ENCODE results near the gene CHMP2A.

DNA sequence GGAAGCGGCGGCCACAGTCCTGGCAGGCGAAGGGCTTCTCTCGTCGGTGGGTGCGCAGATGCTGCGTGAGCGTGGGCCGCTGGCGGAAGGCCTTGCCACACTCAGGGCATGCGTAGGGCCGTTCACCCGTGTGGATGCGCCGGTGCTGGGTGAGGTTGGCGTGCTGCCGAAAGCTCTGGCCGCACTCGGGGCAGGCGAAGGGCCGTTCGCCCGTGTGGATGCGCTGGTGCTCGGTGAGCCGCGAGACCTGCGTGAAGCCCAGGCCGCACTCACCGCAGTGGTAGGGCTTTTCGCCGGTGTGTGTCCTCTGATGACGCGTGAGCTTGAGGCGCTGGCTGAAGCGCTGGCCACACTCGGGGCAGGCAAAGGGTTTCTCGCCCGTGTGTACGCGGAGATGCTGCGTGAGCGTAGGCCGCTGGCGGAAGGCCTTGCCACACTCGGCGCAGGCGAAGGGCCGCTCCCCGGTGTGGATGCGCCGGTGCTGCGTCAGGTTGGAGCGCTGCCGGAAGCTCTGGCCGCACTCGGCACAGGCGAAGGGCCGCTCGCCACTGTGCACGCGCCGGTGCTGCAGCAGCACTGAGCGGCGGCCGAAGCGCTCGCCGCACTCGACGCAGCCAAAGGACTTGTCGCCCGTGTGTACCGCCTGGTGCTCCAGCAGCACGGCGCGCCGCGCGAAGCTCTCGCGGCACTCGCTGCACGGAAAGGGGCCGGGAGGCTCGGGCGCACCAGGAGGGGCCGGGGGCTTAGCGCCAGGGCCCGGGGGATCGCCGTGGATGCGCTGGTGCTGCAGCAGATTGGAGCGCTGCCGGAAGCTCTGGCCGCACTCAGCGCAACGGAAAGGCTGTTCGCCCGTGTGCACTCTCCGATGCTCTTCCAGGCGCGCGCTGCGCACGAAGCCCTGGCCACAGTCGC lies 7.5 kb upstream of the CHMP2A start:
- TF ChIP-seq, protein P1, sequence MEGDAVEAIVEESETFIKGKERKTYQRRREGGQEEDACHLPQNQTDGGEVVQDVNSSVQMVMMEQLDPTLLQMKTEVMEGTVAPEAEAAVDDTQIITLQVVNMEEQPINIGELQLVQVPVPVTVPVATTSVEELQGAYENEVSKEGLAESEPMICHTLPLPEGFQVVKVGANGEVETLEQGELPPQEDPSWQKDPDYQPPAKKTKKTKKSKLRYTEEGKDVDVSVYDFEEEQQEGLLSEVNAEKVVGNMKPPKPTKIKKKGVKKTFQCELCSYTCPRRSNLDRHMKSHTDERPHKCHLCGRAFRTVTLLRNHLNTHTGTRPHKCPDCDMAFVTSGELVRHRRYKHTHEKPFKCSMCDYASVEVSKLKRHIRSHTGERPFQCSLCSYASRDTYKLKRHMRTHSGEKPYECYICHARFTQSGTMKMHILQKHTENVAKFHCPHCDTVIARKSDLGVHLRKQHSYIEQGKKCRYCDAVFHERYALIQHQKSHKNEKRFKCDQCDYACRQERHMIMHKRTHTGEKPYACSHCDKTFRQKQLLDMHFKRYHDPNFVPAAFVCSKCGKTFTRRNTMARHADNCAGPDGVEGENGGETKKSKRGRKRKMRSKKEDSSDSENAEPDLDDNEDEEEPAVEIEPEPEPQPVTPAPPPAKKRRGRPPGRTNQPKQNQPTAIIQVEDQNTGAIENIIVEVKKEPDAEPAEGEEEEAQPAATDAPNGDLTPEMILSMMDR (IDR thresholded peaks at IDR 0.05): no peak
- TF ChIP-seq POLR2AphosphoS5 (IDR thresholded peaks at IDR 0.05): no peak

All from prostate gland (tissue), 2 donors.